Activated T-helper 17 cell treated with anti-CD3 and anti-CD28 coated beads, Interleukin-2, amount 50 U/mL, for 72 hours (primary cell): ENCODE measurements around the gene C12orf42. TPM values are rescaled to one million over a fixed set of nuclear protein-coding genes. Genes with fewer than 3 reads are reported as not detected.

ENCODE experiments used
- ATAC-seq: fragments of 150-1000 bp; cut with Tn5 transposase; replicated peaks from 2 replicates; pipeline ENCODE4 v1.10.0; 2021; ENCODE audit warnings: mild to moderate bottlenecking, moderate library complexity
- H3K27ac Mint-ChIP-seq: one replicate; pipeline ENCODE4 v1.8.0; 2022; ENCODE audit warnings: mixed read lengths
- H3K27me3 Mint-ChIP-seq: one replicate; pipeline ENCODE4 v1.8.0; 2022; ENCODE audit warnings: mixed read lengths
- H3K36me3 Mint-ChIP-seq: one replicate; pipeline ENCODE4 v1.8.0; 2022; ENCODE audit warnings: low read depth, mild to moderate bottlenecking, mixed read lengths
- H3K4me1 Mint-ChIP-seq: one replicate; pipeline ENCODE4 v1.8.0; 2022; ENCODE audit warnings: mixed read lengths
- H3K4me3 Mint-ChIP-seq: one replicate; pipeline ENCODE4 v1.8.0; 2022; ENCODE audit warnings: mild to moderate bottlenecking, mixed read lengths
- H3K9me3 Mint-ChIP-seq: one replicate; pipeline ENCODE4 v1.8.0; 2022; ENCODE audit warnings: mixed read lengths
- total RNA-seq, 2 donors: library from RNA; stranded (reverse); gene quantifications; one replicate each; pipeline ENCODE4 v1.2.3, GENCODE V29; 2022

C12orf42 gene
- total RNA-seq, result not detected

GRCh38 chr12:103495469-103496456 lies at the start of gene C12orf42:
C12orf42 (minus strand) TSS chr12:103495968; CDS start chr12:103478426, 17,542 bp downstream.
- peaks cover 9% of the 10 kb centered on the region for H3K9me3 Mint-ChIP-seq
- no peaks in the 10 kb centered on the region for H3K36me3 Mint-ChIP-seq
- peak within 1 kb of the TSS; percentile 69 for H3K4me3 Mint-ChIP-seq
- H3K27me3 Mint-ChIP-seq, result peaks cover 34% of the 10 kb centered on the region
- peak; percentile 34 for ATAC-seq
- H3K27ac Mint-ChIP-seq, result peak within 1 kb of the TSS; percentile 44
- H3K4me1 Mint-ChIP-seq, result peaks cover 18% of the 10 kb centered on the region

- Mint-ChIP-seq H3K4me3 (no peak overlapping the region), H3K27ac (no peak overlapping the region), H3K9me3 (no peaks in the 10 kb centered on the region), H3K4me1 (peaks cover 10% of the 10 kb centered on the region), H3K36me3 (no peaks in the 10 kb centered on the region), H3K27me3 (peaks cover 14% of the 10 kb centered on the region)
- no peak for ATAC-seq
Measured at GRCh38 chr12:103542078-103542477, 46.3 kb upstream of the C12orf42 start.

DNA sequence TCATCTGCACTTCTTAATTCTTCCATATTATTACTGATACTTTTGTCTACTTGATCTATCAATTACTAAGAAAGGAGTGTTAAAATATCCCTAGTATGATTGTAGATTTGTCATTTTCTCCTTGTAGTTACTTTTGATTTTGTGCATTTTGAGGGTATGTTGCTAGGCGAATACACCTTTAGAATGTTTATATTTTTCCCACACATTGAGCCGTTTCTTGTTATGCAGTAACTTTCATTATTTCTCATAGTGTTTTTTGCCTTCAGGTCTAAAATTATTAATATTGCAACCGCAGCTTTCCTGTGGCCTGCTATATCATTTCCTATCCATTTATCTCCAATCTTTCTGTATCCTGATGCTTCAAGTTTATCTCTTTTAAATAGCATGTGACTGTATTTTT lies 44.6 kb upstream of the C12orf42 start:
- Mint-ChIP-seq H3K9me3 (no peaks in the 10 kb centered on the region), H3K36me3 (no peaks in the 10 kb centered on the region), H3K27ac (no peak overlapping the region), H3K27me3 (peaks cover 12% of the 10 kb centered on the region), H3K4me3 (no peak overlapping the region), H3K4me1 (peaks cover 10% of the 10 kb centered on the region)
- peak; percentile 24 for ATAC-seq

DNA sequence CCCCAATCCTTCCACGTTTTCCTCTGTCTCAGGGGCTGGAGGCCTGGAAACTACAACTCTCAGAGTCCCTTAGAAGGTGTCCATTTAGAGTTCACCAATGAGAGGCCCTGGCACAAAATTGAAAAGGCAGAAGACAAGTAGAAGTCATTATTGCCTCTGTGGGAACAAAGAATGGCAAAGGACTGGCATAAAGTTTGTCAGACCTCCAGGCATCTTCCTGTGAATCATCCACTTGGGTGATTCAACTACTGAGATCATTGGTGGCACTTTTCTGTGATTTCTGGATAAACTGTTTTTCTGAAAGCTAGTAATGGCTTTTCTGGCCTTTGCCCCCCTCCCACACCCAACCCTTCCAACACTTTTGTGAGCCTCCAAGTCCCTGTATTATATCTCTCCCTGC lies 42.6 kb upstream of the C12orf42 start:
- Mint-ChIP-seq H3K27me3 (peaks cover 12% of the 10 kb centered on the region), H3K27ac (peak overlapping the region; percentile 23), H3K4me1 (peaks cover 10% of the 10 kb centered on the region), H3K4me3 (no peak overlapping the region), H3K36me3 (no peaks in the 10 kb centered on the region), H3K9me3 (no peaks in the 10 kb centered on the region)
- peak; percentile 78 for ATAC-seq

- no peak overlapping the region for H3K4me3 Mint-ChIP-seq
- H3K27ac Mint-ChIP-seq, result peak overlapping the region; percentile 25
- H3K36me3 Mint-ChIP-seq, result no peaks in the 10 kb centered on the region
- no peaks in the 10 kb centered on the region for H3K9me3 Mint-ChIP-seq
- ATAC-seq, result peak; percentile 81
- no peaks in the 10 kb centered on the region for H3K4me1 Mint-ChIP-seq
- H3K27me3 Mint-ChIP-seq, result peaks cover 20% of the 10 kb centered on the region
Measured at GRCh38 chr12:103530307-103531066, 34.7 kb upstream of the C12orf42 start.

GRCh38 chr12:103529306-103529705 lies 33.5 kb upstream of the C12orf42 start:
- Mint-ChIP-seq H3K36me3 (no peaks in the 10 kb centered on the region), H3K4me1 (no peaks in the 10 kb centered on the region), H3K27me3 (peaks cover 17% of the 10 kb centered on the region), H3K9me3 (no peaks in the 10 kb centered on the region), H3K4me3 (no peak overlapping the region), H3K27ac (no peak overlapping the region)
- ATAC-seq, result no peak

DNA sequence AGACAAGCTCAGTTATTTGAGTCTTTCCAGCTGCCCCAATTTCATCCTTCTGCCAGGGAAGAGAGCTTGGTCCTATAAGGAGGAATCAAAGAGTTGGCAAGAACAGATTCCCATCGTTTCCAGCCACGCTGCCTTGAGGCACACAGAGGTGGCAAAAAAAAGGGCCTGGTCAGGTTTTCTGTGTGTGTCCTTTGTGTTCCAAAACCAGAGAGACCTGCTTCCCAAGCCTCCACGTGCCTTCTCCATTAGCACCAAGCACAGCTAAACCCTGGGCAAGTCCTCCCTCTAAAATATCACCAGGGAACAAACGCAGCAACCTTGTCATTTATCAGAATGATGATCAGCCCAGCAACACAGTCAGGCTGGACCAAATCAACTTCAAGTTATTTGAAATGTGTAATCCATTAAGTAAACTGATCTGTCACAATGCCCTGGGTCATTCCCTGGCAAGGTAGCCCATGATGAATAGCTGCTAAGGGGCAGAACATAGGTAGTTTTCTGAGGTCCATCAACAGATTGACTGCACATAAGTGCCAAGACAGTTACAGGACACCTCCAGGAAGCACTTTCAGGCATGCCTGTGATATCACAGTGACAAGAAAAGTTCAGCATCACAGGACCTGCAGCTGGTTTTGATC lies 28.6 kb upstream of the C12orf42 start:
- Mint-ChIP-seq H3K27me3 (peaks cover 9% of the 10 kb centered on the region), H3K4me3 (no peak overlapping the region), H3K9me3 (no peaks in the 10 kb centered on the region), H3K36me3 (no peaks in the 10 kb centered on the region), H3K4me1 (no peaks in the 10 kb centered on the region), H3K27ac (no peak overlapping the region)
- no peak for ATAC-seq

GRCh38 chr12:103523771-103524170 lies 28.0 kb upstream of the C12orf42 start:
- no peak overlapping the region for H3K4me3 Mint-ChIP-seq

DNA sequence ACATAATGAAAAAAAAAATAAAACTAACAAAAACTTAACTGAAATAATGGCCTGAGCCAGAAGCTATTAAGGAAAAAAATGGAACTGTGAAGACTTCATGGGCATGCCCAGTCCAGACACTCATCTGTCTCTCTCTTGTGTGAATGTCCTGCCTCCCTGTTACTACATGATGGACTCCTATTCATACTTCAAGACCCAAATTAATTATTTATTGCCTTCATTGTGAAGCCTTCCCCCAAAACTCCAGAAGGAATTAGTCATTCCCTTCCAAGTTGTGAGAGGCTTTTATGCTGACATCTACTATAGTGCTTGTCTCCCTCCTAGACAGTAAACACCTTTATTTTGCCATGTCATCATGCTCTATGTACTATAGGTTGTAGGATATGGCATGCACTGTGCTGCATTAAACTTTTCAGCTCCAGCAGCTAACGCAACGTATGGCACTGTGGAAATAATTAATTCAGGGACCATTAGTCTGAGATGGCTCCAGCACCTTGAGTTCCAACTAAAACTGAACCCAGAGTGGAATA lies 25.0 kb upstream of the C12orf42 start:
- Mint-ChIP-seq H3K9me3 (no peaks in the 10 kb centered on the region), H3K27ac (no peak overlapping the region), H3K36me3 (no peaks in the 10 kb centered on the region), H3K4me1 (no peaks in the 10 kb centered on the region), H3K27me3 (peaks cover 3% of the 10 kb centered on the region), H3K4me3 (no peak overlapping the region)
- ATAC-seq, result no peak

More at GRCh38 chr12:103523771-103524170, 28.0 kb upstream of the C12orf42 start:
- H3K27ac Mint-ChIP-seq, result no peak overlapping the region
- H3K27me3 Mint-ChIP-seq, result peaks cover 3% of the 10 kb centered on the region
- H3K36me3 Mint-ChIP-seq, result no peaks in the 10 kb centered on the region
- H3K9me3 Mint-ChIP-seq, result no peaks in the 10 kb centered on the region
- ATAC-seq, result no peak
- H3K4me1 Mint-ChIP-seq, result no peaks in the 10 kb centered on the region

- Mint-ChIP-seq H3K36me3 (no peaks in the 10 kb centered on the region), H3K27ac (no peak overlapping the region), H3K4me1 (no peaks in the 10 kb centered on the region), H3K27me3 (peaks cover 3% of the 10 kb centered on the region), H3K9me3 (no peaks in the 10 kb centered on the region), H3K4me3 (no peak overlapping the region)
- no peak for ATAC-seq
Measured at GRCh38 chr12:103519632-103520031, 23.9 kb upstream of the C12orf42 start.

GRCh38 chr12:103518899-103519298 lies 23.1 kb upstream of the C12orf42 start:
- no peak for ATAC-seq
- peaks cover 3% of the 10 kb centered on the region for H3K27me3 Mint-ChIP-seq

GRCh38 chr12:103517161-103517560 lies 21.4 kb upstream of the C12orf42 start:
- no peaks in the 10 kb centered on the region for H3K9me3 Mint-ChIP-seq
- peak; percentile 76 for ATAC-seq
- peaks cover 1% of the 10 kb centered on the region for H3K27me3 Mint-ChIP-seq
- H3K27ac Mint-ChIP-seq, result no peak overlapping the region
- no peak overlapping the region for H3K4me3 Mint-ChIP-seq
- no peaks in the 10 kb centered on the region for H3K36me3 Mint-ChIP-seq
- H3K4me1 Mint-ChIP-seq, result peaks cover 8% of the 10 kb centered on the region

More at GRCh38 chr12:103518899-103519298, 23.1 kb upstream of the C12orf42 start:
- Mint-ChIP-seq H3K27ac (no peak overlapping the region), H3K4me3 (no peak overlapping the region), H3K4me1 (peaks cover 4% of the 10 kb centered on the region), H3K36me3 (no peaks in the 10 kb centered on the region), H3K9me3 (no peaks in the 10 kb centered on the region)

DNA sequence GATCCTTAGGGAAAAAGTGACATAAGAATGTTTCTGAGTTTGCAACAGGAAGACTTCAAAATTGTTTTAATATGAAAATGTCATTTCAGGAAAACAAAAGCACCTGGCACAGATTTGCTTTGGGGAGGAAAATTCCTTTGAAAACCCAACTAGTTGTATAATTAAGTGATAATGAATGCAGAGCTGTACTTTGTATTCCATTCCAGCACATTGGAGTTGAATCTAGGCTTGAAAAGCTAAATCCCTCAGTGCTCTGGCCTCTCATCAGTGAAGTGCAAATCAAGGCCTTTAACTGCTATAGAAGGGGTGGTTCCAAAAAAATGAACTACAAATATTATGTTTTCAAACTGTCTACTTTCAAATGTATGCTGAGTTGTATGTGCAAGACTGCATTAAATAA lies 19.6 kb upstream of the C12orf42 start:
- H3K4me3 Mint-ChIP-seq, result no peak overlapping the region
- ATAC-seq, result no peak
- H3K9me3 Mint-ChIP-seq, result no peaks in the 10 kb centered on the region
- H3K27me3 Mint-ChIP-seq, result no peaks in the 10 kb centered on the region
- H3K27ac Mint-ChIP-seq, result no peak overlapping the region
- H3K36me3 Mint-ChIP-seq, result no peaks in the 10 kb centered on the region
- peaks cover 8% of the 10 kb centered on the region for H3K4me1 Mint-ChIP-seq

GRCh38 chr12:103513875-103514274 lies 18.1 kb upstream of the C12orf42 start:
- Mint-ChIP-seq H3K4me3 (no peak overlapping the region), H3K27me3 (no peaks in the 10 kb centered on the region), H3K4me1 (peaks cover 8% of the 10 kb centered on the region), H3K27ac (peak overlapping the region; percentile 46), H3K36me3 (no peaks in the 10 kb centered on the region), H3K9me3 (no peaks in the 10 kb centered on the region)
- ATAC-seq, result peak; percentile 83
